Adrenal gland (tissue), 5 donors: ENCODE data around the gene POLE.

Source experiments
- POLR2A ChIP-seq, 2 donors: fragments of 450-650 bp; IDR thresholded peaks; one replicate each; pipeline ENCODE4 v1.6.1; 2017; ENCODE audit warnings: antibody characterized with exemption in 2 of 2, mild to moderate bottlenecking in 2 of 2, moderate library complexity in 1 of 2
- TF ChIP-seq, protein P1 (sequence below), 6 experiments: fragments of 450-650 bp in 4 of 6; fragments of 200-600 bp in 2 of 6; sonication (generic) in 1 of 6; IDR thresholded peaks; 1 replicate in 5 of 6; 2 replicates in 1 of 6; pipeline versions ENCODE4 v1.5.1 to v1.8.0; 2016 to 2021; ENCODE audit warnings: antibody characterized with exemption in 6 of 6, mild to moderate bottlenecking in 2 of 6, moderate library complexity in 1 of 6
- donor health status: DM: no; HTN: no; CAD: no.

GRCh38 chr12:132715874-132716273 lies 28.7 kb upstream of the POLE start:
- TF ChIP-seq, protein P1, sequence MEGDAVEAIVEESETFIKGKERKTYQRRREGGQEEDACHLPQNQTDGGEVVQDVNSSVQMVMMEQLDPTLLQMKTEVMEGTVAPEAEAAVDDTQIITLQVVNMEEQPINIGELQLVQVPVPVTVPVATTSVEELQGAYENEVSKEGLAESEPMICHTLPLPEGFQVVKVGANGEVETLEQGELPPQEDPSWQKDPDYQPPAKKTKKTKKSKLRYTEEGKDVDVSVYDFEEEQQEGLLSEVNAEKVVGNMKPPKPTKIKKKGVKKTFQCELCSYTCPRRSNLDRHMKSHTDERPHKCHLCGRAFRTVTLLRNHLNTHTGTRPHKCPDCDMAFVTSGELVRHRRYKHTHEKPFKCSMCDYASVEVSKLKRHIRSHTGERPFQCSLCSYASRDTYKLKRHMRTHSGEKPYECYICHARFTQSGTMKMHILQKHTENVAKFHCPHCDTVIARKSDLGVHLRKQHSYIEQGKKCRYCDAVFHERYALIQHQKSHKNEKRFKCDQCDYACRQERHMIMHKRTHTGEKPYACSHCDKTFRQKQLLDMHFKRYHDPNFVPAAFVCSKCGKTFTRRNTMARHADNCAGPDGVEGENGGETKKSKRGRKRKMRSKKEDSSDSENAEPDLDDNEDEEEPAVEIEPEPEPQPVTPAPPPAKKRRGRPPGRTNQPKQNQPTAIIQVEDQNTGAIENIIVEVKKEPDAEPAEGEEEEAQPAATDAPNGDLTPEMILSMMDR (IDR thresholded peaks at IDR 0.05), result no peak
- TF ChIP-seq POLR2A (IDR thresholded peaks at IDR 0.05), result no peak
